Heart right ventricle (tissue), 16 donors: ENCODE measurements around the gene MAGI2. TPM values are rescaled to one million over a fixed set of nuclear protein-coding genes. Genes with fewer than 3 reads are reported as not detected.

Experiments used
- ATAC-seq, 8 donors: fragments of 200-7000 bp; cut with Tn5 transposase; one replicate each; pipeline ENCODE4 v1.9.1; 2020; ENCODE audit warnings: mild to moderate bottlenecking in 8 of 8, moderate library complexity in 8 of 8, moderate number of reproducible peaks in 1 of 8
- DNase-seq, 2 donors: peaks; one replicate each; pipeline ENCODE4 v3.0.0-alpha.2; 2020
- H3K27ac ChIP-seq, 10 donors: fragments of 200-600 bp; sonication (generic) in 2 of 10; one replicate each; pipeline versions ENCODE4 v1.5.0 to v1.8.0; 2020 to 2022; ENCODE audit warnings: mild to moderate bottlenecking in 3 of 10
- H3K27me3 ChIP-seq, 7 donors: fragments of 200-600 bp; one replicate each; pipeline ENCODE4 v1.8.0; 2021 to 2022; ENCODE audit warnings: mild to moderate bottlenecking in 2 of 7
- H3K36me3 ChIP-seq, 9 donors: fragments of 200-600 bp; sonication (generic) in 1 of 9; one replicate each; pipeline versions ENCODE4 v1.5.0 to v1.8.0; 2020 to 2022; ENCODE audit warnings: mild to moderate bottlenecking in 2 of 9
- H3K4me1 ChIP-seq, 9 donors: fragments of 200-600 bp; sonication (generic) in 1 of 9; one replicate each; pipeline versions ENCODE4 v1.5.0 to v1.8.0; 2020 to 2022; ENCODE audit warnings: mild to moderate bottlenecking in 4 of 9
- H3K4me3 ChIP-seq, 10 donors: fragments of 200-600 bp; sonication (generic) in 2 of 10; one replicate each; pipeline versions ENCODE4 v1.5.0 to v1.8.0; 2020 to 2022; ENCODE audit warnings: mild to moderate bottlenecking in 7 of 10, moderate library complexity in 2 of 10
- H3K9me3 ChIP-seq, 11 donors: fragments of 200-600 bp in 10 of 11; sonication (generic) in 2 of 11; one replicate each; pipeline versions ENCODE4 v1.5.0 to v1.8.0; 2013 to 2022; ENCODE audit warnings: mild to moderate bottlenecking in 2 of 11, control low read depth in 1 of 11, moderate library complexity in 1 of 11
- CTCF ChIP-seq, 9 donors: fragments of 200-600 bp; sonication (generic) in 2 of 9; IDR thresholded peaks; one replicate each; pipeline versions ENCODE4 v1.5.0 to v1.8.0; 2021 to 2022; ENCODE audit warnings: antibody characterized with exemption in 9 of 9, mild to moderate bottlenecking in 5 of 9, moderate library complexity in 1 of 9
- WGBS, 2 donors: extraction: QIAGEN DNeasy Blood & Tissue Kit; methylation state at CpG; one replicate each; pipeline ENCODE4 v1.1.7; 2013; ENCODE audit warnings: inconsistent platforms in 1 of 2; 5-methylcytosine and 5-hydroxymethylcytosine counted together
- intact Hi-C, 10 donors: fragments of 100-400 bp; cut with DNase I; formaldehyde crosslinking; loops; one replicate each; pipeline versions ENCODE4 v1.11.1 to v1.14.2; 2022
- polyA plus RNA-seq, 2 donors: library from polyadenylated mRNA; stranded (reverse); fragments of 200-250 nt; gene quantifications; one replicate each; pipeline ENCODE4 v1.2.3, GENCODE V29; 2013
- total RNA-seq, 10 donors: library from RNA; stranded (reverse); fragmentation: NEBNext Ultra II Directional in 3 of 10; extraction: Animal tissue kit (Norgen Biotek cat#: 25700) in 3 of 10; gene quantifications; one replicate each; pipeline versions ENCODE4 v1.2.1 to v1.2.4, GENCODE V29; 2021 to 2023
- donor health status: Arrhythmogenic right ventricular cardiomyopathy.
- donor health status: ischemic (EF 13 %, LVEDD 7.1; RV severe dilation, severe dysfunction).
- donor health status: healthy with polysubstance abuse.
- donor health status: DM: no; HTN: yes; CAD: no.
- donor health status: DM: no; HTN: no; CAD: no.
- donor health status: ischemic (EF 25% LVEDD 6.9; RV normal size, moderate dysfunction).
- donor health status: ischemic (EF 25% LVEDD 5.7; RV mildly dilated, moderate dysfunction).
- donor health status: healthy.
- donor health status: DM: yes; HTN: yes; CAD: no.
- donor health status: Ischemic cardiomyopathy.
- donor health status: ischemic (EF 35%, LVEDD 5.7; RV mildly dilated, moderate dysfunction).
- donor health status: nonischemic (EF 11% LVEDD 7.7; RV severe dilation, severe dysfunction).
- donor health status: DM: yes; HTN: yes; CAD: no.
- donor health status: PGD.
- donor health status: ischemic (EF 29% LVEDD 5.4; RV normal size, mild dysfunction).
- donor health status: nonischemic (EF 23%, LVEDD 6.1; RV moderate dilation, normal function).

Gene MAGI2
- total and polyA plus RNA-seq, 12 donors, result 0.83 to 6.0 (median 4.1) TPM

GRCh38 chr7:78448911-78449310, 1004.6 kb downstream of the MAGI2 start:
- no peaks in the 10 kb centered on the region for H3K4me1 ChIP-seq
- no peak overlapping the region for H3K27ac ChIP-seq
- DNase-seq (no peak), ATAC-seq (peak in 2 of 8 donors; percentile 50 to 69)
- TF ChIP-seq CTCF (IDR thresholded peaks at IDR 0.05), result no peak
- 66 to 75% methylated on average over 5 of the region's 5 CpGs for WGBS, 2 donors
- intact Hi-C loops, result no loop called here
- no peak overlapping the region for H3K4me3 ChIP-seq
- H3K9me3 ChIP-seq, result no peaks in the 10 kb centered on the region
- no peaks in the 10 kb centered on the region for H3K27me3 ChIP-seq
- H3K36me3 ChIP-seq, result no peaks in the 10 kb centered on the region

GRCh38 chr7:78444267-78444666, 1009.2 kb downstream of the MAGI2 start:
- H3K4me3 ChIP-seq, result no peak overlapping the region
- TF ChIP-seq CTCF (IDR thresholded peaks at IDR 0.05), result no peak
- H3K9me3 ChIP-seq, result no peaks in the 10 kb centered on the region
- no peak for DNase-seq
- intact Hi-C loops, result no loop called here
- no peak overlapping the region for H3K27ac ChIP-seq
- no peaks in the 10 kb centered on the region for H3K36me3 ChIP-seq
- no peak for ATAC-seq
- H3K27me3 ChIP-seq, result no peaks in the 10 kb centered on the region
- WGBS, 2 donors, result 37 to 81% methylated on average over 2 of the region's 2 CpGs
- no peaks in the 10 kb centered on the region for H3K4me1 ChIP-seq

- no peaks in the 10 kb centered on the region for H3K36me3 ChIP-seq
- 57 to 67% methylated on average over 4 of the region's 4 CpGs for WGBS, 2 donors
- H3K4me1 ChIP-seq, result no peaks in the 10 kb centered on the region
- H3K4me3 ChIP-seq, result no peak overlapping the region
- no peaks in the 10 kb centered on the region for H3K27me3 ChIP-seq
- no peak for TF ChIP-seq CTCF (IDR thresholded peaks at IDR 0.05)
- ATAC-seq (no peak), DNase-seq (no peak)
- H3K9me3 ChIP-seq, result no peaks in the 10 kb centered on the region
- intact Hi-C loops, result no loop called here
- H3K27ac ChIP-seq, result no peak overlapping the region
Measured at GRCh38 chr7:78443811-78444210, 1009.7 kb downstream of the MAGI2 start.

- intact Hi-C loops, result no loop called here
- Histone ChIP-seq H3K27ac (no peak overlapping the region), H3K27me3 (no peaks in the 10 kb centered on the region), H3K4me3 (no peak overlapping the region), H3K36me3 (no peaks in the 10 kb centered on the region), H3K9me3 (no peaks in the 10 kb centered on the region), H3K4me1 (no peaks in the 10 kb centered on the region)
- no peak for TF ChIP-seq CTCF (IDR thresholded peaks at IDR 0.05)
- DNase-seq, result no peak
- no peak for ATAC-seq
- WGBS, 2 donors, result 66 to 78% methylated on average over 2 of the region's 2 CpGs
Measured at GRCh38 chr7:78441737-78442136, 1011.7 kb downstream of the MAGI2 start.

GRCh38 chr7:78438433-78438832, 1015.0 kb downstream of the MAGI2 start:
- intact Hi-C loops, result no loop called here
- Histone ChIP-seq H3K4me1 (no peaks in the 10 kb centered on the region), H3K27ac (no peak overlapping the region), H3K36me3 (no peaks in the 10 kb centered on the region), H3K4me3 (no peak overlapping the region), H3K9me3 (no peaks in the 10 kb centered on the region), H3K27me3 (no peaks in the 10 kb centered on the region)
- no peak for ATAC-seq
- WGBS, 2 donors, result 93 to 95% methylated on average over 7 of the region's 7 CpGs
- no peak for TF ChIP-seq CTCF (IDR thresholded peaks at IDR 0.05)
- no peak for DNase-seq
